Brain microvascular endothelial cell (primary cell): Measurements from ENCODE around the gene C5orf15.

Experiments used
- DNase-seq: peaks from one replicate; pipeline ENCODE4 v3.0.0-alpha.2; 2020
- H3K27ac ChIP-seq: fragments of 250-450 bp; sonication (Bioruptor Pico); 2 replicates; pipeline ENCODE4 v1.5.1; 2020; ENCODE audit warnings: mild to moderate bottlenecking, moderate library complexity
- H3K27me3 ChIP-seq: fragments of 250-450 bp; sonication (Bioruptor Pico); replicated peaks from 2 replicates; pipeline ENCODE4 v1.5.1; 2020; ENCODE audit warnings: mild to moderate bottlenecking
- H3K36me3 ChIP-seq: fragments of 250-450 bp; sonication (Bioruptor Pico); replicated peaks from 2 replicates; pipeline ENCODE4 v1.5.1; 2020; ENCODE audit warnings: mild to moderate bottlenecking
- H3K4me3 ChIP-seq: 2 replicates; pipeline ENCODE4 v1.5.1; 2011; ENCODE audit warnings: low read depth, mild to moderate bottlenecking, control low read depth, low read length, moderate library complexity
- in situ Hi-C: cut with HindIII; loops from 2 replicates; pipeline ENCODE4 v1.10.0; 2017; ENCODE audit warnings: low sequenced_read_pairs, low pct_ligation_motif_present
- TF ChIP-seq, protein P1 (sequence below): IDR thresholded peaks from 2 replicates; pipeline ENCODE4 v1.5.1; 2011; ENCODE audit warnings: low read depth, mild to moderate bottlenecking, moderate library complexity, low read length, control low read depth, inconsistent platforms; ENCODE audit errors: missing control alignments

Gene C5orf15

DNA sequence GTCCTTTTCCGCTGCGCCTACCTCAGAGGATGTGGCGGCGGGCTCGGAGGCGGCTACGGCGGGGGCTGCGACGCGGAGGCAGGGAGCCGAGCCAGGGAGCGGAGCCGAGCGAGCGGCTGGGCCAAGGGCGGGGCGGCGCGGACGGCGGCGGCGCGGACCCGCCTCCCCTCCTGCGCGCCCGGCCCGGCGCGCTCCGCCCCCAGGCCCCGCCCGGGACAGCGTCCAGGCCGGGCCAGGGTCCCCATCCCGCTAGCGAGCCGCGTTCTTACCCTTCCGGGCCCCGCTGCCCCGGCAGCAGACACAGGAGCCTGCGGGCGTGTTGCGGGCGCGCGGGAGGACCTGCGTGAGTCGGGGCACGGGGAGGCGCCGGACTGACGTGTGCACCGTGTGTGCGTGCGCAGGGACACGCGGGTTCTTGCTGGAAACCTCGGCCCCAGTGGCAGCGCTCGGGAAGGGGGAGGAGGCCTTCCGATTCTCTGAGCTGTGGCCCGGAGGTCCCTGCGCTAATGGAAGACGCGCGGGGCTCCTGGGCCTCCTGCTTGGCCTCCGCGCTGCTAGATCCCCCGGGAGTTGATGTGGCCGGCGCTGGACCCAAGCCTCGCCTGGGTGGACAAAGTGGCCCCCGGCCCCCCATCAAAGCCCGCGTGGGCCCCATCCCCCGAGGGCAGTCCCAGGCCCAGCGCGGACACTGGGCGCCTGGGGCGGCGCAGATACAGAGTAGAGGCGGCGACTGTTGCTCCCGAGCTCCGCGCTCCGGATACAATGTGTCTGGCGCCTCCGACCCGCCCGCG, 36.4 kb upstream of the C5orf15 start, which contains the start of gene VDAC1:
TSS of gene VDAC1 (minus strand) at position 350 of the 791 bp plus-strand sequence. CDS start 11,963 bp downstream, outside the sequence.
- Histone ChIP-seq H3K4me3 (peak within 1 kb of the TSS; percentile 82), H3K36me3 (peaks cover 7% of the 10 kb centered on the region), H3K27ac (peak within 1 kb of the TSS; percentile 84), H3K27me3 (no peaks in the 10 kb centered on the region)
- TF ChIP-seq, protein P1, sequence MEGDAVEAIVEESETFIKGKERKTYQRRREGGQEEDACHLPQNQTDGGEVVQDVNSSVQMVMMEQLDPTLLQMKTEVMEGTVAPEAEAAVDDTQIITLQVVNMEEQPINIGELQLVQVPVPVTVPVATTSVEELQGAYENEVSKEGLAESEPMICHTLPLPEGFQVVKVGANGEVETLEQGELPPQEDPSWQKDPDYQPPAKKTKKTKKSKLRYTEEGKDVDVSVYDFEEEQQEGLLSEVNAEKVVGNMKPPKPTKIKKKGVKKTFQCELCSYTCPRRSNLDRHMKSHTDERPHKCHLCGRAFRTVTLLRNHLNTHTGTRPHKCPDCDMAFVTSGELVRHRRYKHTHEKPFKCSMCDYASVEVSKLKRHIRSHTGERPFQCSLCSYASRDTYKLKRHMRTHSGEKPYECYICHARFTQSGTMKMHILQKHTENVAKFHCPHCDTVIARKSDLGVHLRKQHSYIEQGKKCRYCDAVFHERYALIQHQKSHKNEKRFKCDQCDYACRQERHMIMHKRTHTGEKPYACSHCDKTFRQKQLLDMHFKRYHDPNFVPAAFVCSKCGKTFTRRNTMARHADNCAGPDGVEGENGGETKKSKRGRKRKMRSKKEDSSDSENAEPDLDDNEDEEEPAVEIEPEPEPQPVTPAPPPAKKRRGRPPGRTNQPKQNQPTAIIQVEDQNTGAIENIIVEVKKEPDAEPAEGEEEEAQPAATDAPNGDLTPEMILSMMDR = no peak
- DNase-seq = peak; percentile 76
- in situ Hi-C loops = no loop called here

- in situ Hi-C loops = no loop called here
- Histone ChIP-seq H3K27me3 (no peaks in the 10 kb centered on the region), H3K27ac (peak overlapping the region; percentile 84), H3K36me3 (peaks cover 7% of the 10 kb centered on the region), H3K4me3 (peak overlapping the region; percentile 82)
- peak; percentile 18 for DNase-seq
- TF ChIP-seq, protein P1 = no peak
Observed at GRCh38 chr5:134003817-134004625, 35.6 kb upstream of the C5orf15 start.

- in situ Hi-C loops = no loop called here
- H3K36me3 ChIP-seq = peaks cover 7% of the 10 kb centered on the region
- TF ChIP-seq, protein P1 = no peak
- no peaks in the 10 kb centered on the region for H3K27me3 ChIP-seq
- H3K4me3 ChIP-seq = peak overlapping the region; percentile 82
- DNase-seq = no peak
- H3K27ac ChIP-seq = peak overlapping the region; percentile 84
Observed at GRCh38 chr5:134003064-134003816, 34.8 kb upstream of the C5orf15 start.

DNA sequence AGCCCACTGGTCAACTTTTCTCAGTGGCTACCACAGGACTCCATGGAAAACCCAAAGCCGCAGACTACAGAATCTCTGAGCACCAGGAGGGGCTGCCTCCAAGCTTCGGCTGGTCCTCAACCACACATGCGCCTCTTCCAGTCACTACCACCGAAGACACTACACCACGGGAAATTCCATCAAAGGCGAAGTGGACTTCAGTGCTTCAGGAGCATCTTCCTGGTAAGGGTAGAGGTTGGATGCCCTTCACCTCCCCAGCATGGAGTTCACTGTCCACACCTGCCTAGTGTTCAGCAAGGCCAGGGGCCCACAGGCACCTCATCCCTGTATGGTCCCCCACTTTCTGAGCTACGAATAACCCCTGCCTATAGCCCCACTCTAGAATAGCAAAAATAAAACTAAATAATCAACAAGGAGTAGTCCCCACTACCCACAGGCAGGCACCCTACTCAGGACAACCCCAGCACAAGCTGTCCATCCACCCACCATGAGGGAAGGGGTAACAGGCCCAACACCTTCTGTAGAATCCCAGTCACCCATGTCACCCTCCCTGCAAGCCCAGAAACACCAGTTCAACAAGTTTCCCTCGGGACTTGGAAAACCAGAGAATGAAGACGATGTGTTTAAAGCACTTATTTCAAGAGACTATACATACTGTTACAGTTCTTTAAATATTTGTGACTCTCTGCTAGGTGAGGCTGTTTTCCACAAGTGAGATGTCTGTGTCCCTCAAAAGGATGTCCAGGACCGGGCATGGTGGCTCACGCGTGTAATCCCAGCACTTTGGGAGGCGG, 33.7 kb upstream of the C5orf15 start:
- H3K27ac ChIP-seq = no peak overlapping the region
- no peaks in the 10 kb centered on the region for H3K27me3 ChIP-seq
- in situ Hi-C loops = no loop called here
- peaks cover 7% of the 10 kb centered on the region for H3K36me3 ChIP-seq
- H3K4me3 ChIP-seq = peak overlapping the region; percentile 5
- no peak for DNase-seq
- TF ChIP-seq, protein P1 = no peak
